SK-N-SH treated with all-trans-retinoic acid at 6 μM for 48 hours (cell line): Measurements from ENCODE around the gene WDR20.

ENCODE experiments used
- ATAC-seq: fragments of 200-7000 bp; cut with Tn5 transposase; 3 replicates; pipeline ENCODE4 v1.9.1; 2020; ENCODE audit warnings: mild to moderate bottlenecking, moderate library complexity
- ARNTL ChIP-seq: fragments of 450-650 bp; formaldehyde crosslinking; IDR thresholded peaks from 2 replicates; pipeline ENCODE4 v1.5.0; 2020; ENCODE audit warnings: low read depth, mild to moderate bottlenecking, moderate library complexity, borderline replicate concordance
- CREB5 ChIP-seq: fragments of 250-450 bp; sonication (Bioruptor Pico); IDR thresholded peaks from 2 replicates; pipeline ENCODE4 v1.5.1; 2020; ENCODE audit warnings: low read depth, mild to moderate bottlenecking, moderate library complexity
- CSDC2 ChIP-seq: fragments of 250-450 bp; sonication (Bioruptor Pico); IDR thresholded peaks from 2 replicates; pipeline ENCODE4 v1.5.0; 2020; ENCODE audit warnings: mild to moderate bottlenecking, moderate library complexity
- CSRNP3 ChIP-seq: fragments of 250-450 bp; sonication (Bioruptor Pico); IDR thresholded peaks from 2 replicates; pipeline ENCODE4 v1.5.1; 2021; ENCODE audit warnings: mild to moderate bottlenecking, moderate library complexity
- ESRRG ChIP-seq: fragments of 250-450 bp; sonication (Bioruptor Pico); IDR thresholded peaks from 2 replicates; pipeline ENCODE4 v1.6.1; 2021; ENCODE audit warnings: mild to moderate bottlenecking
- GLIS3 ChIP-seq: fragments of 250-450 bp; sonication (Bioruptor Pico); IDR thresholded peaks from 2 replicates; pipeline ENCODE4 v1.5.0; 2020; ENCODE audit warnings: mild to moderate bottlenecking, moderate library complexity
- ISL1 ChIP-seq: fragments of 250-450 bp; sonication (Bioruptor Pico); IDR thresholded peaks from 2 replicates; pipeline ENCODE4 v2.1.2; 2022; ENCODE audit warnings: mild to moderate bottlenecking, moderate library complexity
- OSR1 ChIP-seq: fragments of 250-450 bp; sonication (Bioruptor Pico); IDR thresholded peaks from 2 replicates; pipeline ENCODE4 v1.8.0; 2022; ENCODE audit warnings: moderate library complexity, mild to moderate bottlenecking, inconsistent platforms
- PATZ1 ChIP-seq: fragments of 250-450 bp; sonication (Bioruptor Pico); IDR thresholded peaks from 2 replicates; pipeline ENCODE4 v1.8.0; 2020; ENCODE audit warnings: mild to moderate bottlenecking, moderate library complexity, borderline replicate concordance
- POU6F1 ChIP-seq: fragments of 250-450 bp; sonication (Bioruptor Pico); IDR thresholded peaks from 2 replicates; pipeline ENCODE4 v1.8.0; 2021; ENCODE audit warnings: low read depth, mild to moderate bottlenecking, moderate library complexity, borderline replicate concordance
- PPARA ChIP-seq: fragments of 250-450 bp; sonication (Bioruptor Pico); IDR thresholded peaks from 2 replicates; pipeline ENCODE4 v1.5.0; 2020; ENCODE audit warnings: mild to moderate bottlenecking, borderline replicate concordance
- SNAI2 ChIP-seq: fragments of 250-450 bp; sonication (Bioruptor Pico); IDR thresholded peaks from 2 replicates; pipeline ENCODE4 v1.5.0; 2020; ENCODE audit warnings: mild to moderate bottlenecking, moderate library complexity
- TOX ChIP-seq: fragments of 250-450 bp; sonication (Bioruptor Pico); IDR thresholded peaks from 2 replicates; pipeline ENCODE4 v1.8.0; 2021; ENCODE audit warnings: mild to moderate bottlenecking, moderate library complexity, borderline replicate concordance
- TSHZ2 ChIP-seq: fragments of 250-450 bp; sonication (Bioruptor Pico); IDR thresholded peaks from 2 replicates; pipeline ENCODE4 v1.5.0; 2020; ENCODE audit warnings: mild to moderate bottlenecking, moderate library complexity
- ZFP3 ChIP-seq: fragments of 250-450 bp; sonication (Bioruptor Pico); IDR thresholded peaks from 2 replicates; pipeline ENCODE4 v1.5.0; 2020; ENCODE audit warnings: mild to moderate bottlenecking, moderate library complexity
- ZFP30 ChIP-seq: fragments of 450-650 bp; formaldehyde crosslinking; IDR thresholded peaks from 2 replicates; pipeline ENCODE4 v1.5.0; 2022; ENCODE audit warnings: mild to moderate bottlenecking, moderate library complexity
- ZNF565 ChIP-seq: fragments of 450-650 bp; formaldehyde crosslinking; conservative IDR thresholded peaks from 2 replicates; pipeline ENCODE4 v1.5.0; 2020; ENCODE audit warnings: low read depth, mild to moderate bottlenecking, moderate library complexity
- ZNF70 ChIP-seq: fragments of 450-650 bp; formaldehyde crosslinking; IDR thresholded peaks from 2 replicates; pipeline ENCODE4 v1.5.0; 2020; ENCODE audit warnings: mild to moderate bottlenecking, moderate library complexity
- ZNF8 ChIP-seq: fragments of 450-650 bp; formaldehyde crosslinking; IDR thresholded peaks from 2 replicates; pipeline ENCODE4 v1.5.0; 2020; ENCODE audit warnings: mild to moderate bottlenecking, moderate library complexity

The WDR20 gene

GRCh38 chr14:102111101-102111500, 28.6 kb upstream of the WDR20 start:
- no peak for ATAC-seq
- TF ChIP-seq ZNF70 (CRISPR knock-in tag) = no peak
- TF ChIP-seq CREB5 (CRISPR knock-in tag) = no peak
- TF ChIP-seq POU6F1 = no peak
- no peak for TF ChIP-seq TSHZ2
- no peak for TF ChIP-seq ARNTL (CRISPR knock-in tag)
- TF ChIP-seq ZNF8 = no peak
- TF ChIP-seq ESRRG (CRISPR knock-in tag) = no peak
- TF ChIP-seq ZFP30 = no peak
- no peak for TF ChIP-seq ISL1 (CRISPR knock-in tag)
- no peak for TF ChIP-seq TOX (CRISPR knock-in tag)
- TF ChIP-seq SNAI2 (CRISPR knock-in tag) = no peak
- TF ChIP-seq ZFP3 (CRISPR knock-in tag) = no peak
- TF ChIP-seq PPARA (CRISPR knock-in tag) = no peak
- no peak for TF ChIP-seq PATZ1 (CRISPR knock-in tag)
- no peak for TF ChIP-seq CSRNP3
- no peak for TF ChIP-seq ZNF565 (CRISPR knock-in tag)
- no peak for TF ChIP-seq CSDC2 (CRISPR knock-in tag)
- TF ChIP-seq GLIS3 (CRISPR knock-in tag) = no peak
- no peak for TF ChIP-seq OSR1 (CRISPR knock-in tag)

GRCh38 chr14:102116361-102117180, 23.1 kb upstream of the WDR20 start:
- no peak for ATAC-seq
- TF ChIP-seq ARNTL (CRISPR knock-in tag) (no peak), ISL1 (CRISPR knock-in tag) (no peak), CSDC2 (CRISPR knock-in tag) (no peak), TSHZ2 (no peak), GLIS3 (CRISPR knock-in tag) (no peak)
